HG03469 (cell line): ENCODE data around the gene RASSF7.

Experiments used
- ATAC-seq: cut with Tn5 transposase; IDR thresholded peaks from one replicate; pipeline ENCODE4 v1.9.1; 2021; ENCODE audit warnings: mild to moderate bottlenecking, moderate library complexity, moderate number of reproducible peaks; ENCODE audit not compliant: unreplicated experiment

RASSF7 gene

GRCh38 chr11:550746-551085, 10.1 kb upstream of the RASSF7 start:
- ATAC-seq = no peak

DNA sequence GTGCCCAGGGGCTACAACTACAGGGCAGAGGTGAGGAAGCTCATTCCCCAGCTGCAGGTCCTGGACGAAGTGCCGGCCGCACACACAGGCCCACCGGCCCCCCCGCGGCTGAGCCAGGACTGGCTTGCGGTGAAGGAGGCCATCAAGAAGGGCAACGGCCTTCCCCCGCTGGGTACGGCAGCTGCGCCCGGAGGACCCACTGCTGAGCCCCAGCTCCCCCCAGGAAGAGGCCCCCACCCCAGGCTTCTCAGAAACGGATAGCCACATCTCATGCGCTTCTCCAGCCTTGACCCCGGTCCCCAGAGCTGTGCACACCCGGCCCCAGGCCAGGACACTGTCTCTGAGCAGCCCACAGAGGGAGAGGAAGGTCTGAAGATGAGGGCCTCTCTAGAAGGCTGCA, 9.6 kb upstream of the RASSF7 start:
- ATAC-seq = no peak

GRCh38 chr11:551596-551995, 9.2 kb upstream of the RASSF7 start:
- ATAC-seq = no peak

- no peak for ATAC-seq
These were observed 7.4 kb upstream of the RASSF7 start for GRCh38 chr11:553083-553987.

GRCh38 chr11:553988-554340, 6.8 kb upstream of the RASSF7 start:
- no peak for ATAC-seq

DNA sequence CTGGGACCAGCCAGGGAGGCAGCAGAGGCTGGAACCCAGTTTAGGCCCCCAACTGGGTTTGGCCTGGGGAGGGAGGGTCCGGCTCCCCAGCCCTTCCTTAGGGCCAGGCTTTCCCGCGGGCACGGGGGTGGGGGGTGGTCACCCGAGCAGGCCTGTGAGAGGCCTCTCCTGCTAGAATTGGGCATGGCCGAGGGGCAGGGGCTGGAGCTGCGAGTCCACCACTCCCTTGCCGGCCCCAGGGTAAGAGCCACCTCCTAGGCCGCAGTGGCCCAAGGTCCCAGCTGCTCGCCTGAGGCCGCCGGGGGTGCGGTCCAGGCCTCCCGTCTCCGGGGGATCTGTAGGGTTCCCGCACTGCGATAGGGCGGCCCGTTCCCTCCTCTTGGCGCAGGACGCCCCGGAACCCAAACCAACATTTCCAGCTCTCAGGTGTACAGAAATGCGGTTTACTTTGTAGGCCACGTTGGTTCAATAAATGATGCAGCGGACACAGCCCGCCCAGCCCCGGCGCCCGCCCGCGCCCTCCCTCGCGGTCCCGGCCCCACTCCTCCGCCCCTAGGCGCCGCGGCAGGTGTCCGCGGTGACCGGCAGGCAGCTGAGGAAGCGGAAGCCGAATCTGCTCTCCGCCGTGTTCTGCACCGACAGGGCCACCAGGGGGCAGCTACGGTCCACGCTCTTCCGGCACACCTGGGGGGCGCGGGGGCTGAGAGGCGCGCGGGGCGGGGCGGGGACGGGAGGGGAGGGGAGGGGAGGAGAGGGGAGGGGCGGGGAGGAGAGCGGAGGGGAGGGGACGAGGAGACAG, 6.1 kb upstream of the RASSF7 start:
- no peak for ATAC-seq

GRCh38 chr11:555227-555779, 5.5 kb upstream of the RASSF7 start:
- no peak for ATAC-seq

DNA sequence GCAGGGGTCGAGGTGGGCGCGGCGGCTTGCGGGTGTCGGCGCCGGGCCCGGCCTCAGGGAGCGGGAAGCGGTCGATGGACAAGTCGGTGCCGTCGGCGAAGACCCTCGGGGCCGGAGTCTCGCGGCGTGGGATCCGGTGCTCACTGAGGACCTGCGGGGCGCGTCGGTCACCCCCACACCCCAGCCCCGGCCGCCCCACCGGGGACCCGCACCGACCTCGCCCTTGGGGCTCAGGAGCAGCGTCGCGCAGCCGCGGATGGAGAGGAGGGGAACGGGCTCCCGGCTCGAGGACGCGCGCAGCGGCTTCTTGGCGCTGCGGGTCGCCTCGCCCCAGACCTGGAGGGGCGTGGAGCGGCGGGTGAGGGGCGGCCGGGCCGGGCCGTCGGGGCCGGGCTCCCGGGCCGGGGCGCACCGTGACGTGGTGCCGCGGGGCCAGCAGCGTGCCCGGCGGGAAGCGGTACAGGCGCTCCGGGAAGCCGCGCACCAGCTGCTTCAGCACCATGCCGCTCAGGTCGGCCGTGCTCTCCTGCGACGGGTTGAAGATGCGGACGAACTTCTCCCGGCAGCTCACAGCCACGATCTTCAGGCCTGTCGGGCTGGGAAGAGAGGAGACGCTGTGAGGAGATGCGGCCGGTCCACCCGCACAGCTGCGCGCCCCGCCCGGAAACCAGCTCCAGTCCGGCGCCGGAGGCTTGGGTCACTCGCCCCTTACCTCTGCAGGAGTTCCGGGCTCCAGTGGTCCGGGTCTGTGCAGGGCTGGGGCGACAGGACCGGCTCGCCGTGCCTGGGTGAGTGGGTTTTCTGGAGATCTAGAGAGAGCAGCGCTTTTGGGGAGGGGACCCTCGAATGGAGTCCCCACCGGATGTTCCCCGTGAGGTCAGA, 4.7 kb upstream of the RASSF7 start:
- ATAC-seq = no peak

DNA sequence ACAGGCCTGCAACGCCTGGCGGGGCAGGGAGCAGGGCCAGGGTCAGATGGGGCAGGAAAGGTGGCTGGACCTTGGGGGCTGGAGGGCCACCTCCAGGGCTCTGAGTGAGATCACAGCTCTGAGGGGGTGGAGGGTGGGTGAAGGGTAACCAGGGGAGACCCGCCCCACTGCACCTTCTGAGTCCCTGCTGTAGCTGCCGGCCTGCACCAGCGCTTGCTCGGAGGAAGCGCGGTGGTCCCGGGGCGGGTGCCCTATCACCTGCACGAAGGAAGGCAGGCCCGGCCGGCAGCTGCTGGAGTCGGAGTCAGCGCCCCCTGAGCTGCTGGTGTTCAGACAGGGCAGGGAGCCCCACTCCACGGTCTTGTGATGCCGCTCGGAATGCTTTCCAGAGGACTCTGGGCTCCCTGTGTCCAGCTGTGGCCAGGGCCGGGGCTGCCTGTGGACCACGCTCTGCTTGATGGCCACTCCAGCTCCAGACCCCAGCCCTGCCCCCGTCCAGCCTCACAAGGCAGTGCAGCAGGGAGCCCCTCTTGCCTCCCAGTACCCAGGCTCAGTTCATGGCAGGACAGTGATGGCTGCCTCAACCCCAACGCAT, 4.0 kb upstream of the RASSF7 start:
- no peak for ATAC-seq

- ATAC-seq = no peak
These were observed 3.2 kb upstream of the RASSF7 start for GRCh38 chr11:557328-558132.

- ATAC-seq = no peak
These were observed 2.3 kb upstream of the RASSF7 start for GRCh38 chr11:558503-558902.

DNA sequence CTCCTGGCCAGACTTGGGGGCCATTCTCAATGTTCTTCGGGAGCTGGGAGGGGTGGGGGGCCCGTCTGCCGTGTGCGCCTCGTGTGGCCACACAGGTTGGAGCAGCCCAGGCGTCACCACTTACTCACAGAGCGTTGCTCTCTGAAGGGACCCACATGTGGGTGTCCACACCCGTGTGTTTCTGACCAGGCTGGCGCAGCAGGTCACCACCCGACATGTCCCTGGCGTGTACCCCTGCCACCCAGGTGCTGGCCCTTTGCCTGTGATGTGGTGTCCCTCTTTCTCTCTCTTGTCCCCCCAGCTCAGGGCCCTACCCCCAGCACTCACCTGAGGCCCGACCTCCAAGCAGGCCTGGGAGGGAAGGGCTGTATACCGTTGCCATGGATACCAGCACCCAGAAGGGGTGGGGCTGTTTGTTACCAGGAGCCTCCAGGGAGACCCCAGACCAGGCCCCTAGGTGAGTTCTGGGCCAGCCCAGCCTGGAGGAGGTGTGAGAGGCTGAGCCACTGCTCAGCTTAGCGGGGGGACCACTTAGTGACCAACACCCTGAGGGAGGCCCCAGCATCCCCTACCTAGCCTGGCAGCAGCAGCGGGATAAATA, 1.6 kb upstream of the RASSF7 start:
- ATAC-seq = no peak

DNA sequence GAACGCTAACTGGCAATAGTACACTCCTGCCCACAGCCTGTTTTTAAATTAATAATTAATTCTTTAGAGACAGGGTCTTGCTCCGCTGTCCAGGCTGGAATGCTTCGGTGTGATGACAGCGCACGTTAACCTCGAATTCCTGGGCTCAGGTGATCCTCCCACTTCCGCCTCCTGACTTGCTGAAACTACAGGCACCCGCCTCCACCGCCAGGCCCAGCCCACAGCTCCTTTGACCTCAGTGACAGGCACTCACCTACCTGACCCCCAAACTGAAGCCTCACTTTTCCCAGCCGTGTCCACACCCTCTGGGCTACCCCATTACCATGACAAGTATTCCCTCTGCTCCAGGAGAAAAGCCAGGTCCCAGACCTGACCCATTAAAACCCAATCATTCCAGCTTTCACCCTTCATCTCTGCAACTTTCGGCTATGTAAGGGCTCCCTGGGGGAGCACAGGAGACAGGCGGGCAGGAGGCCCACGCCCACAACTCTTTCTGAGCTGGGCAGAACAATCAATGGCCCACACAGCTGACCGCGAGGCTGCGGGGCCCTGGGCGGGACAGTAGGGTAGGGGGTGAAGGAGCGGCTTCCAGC, 962 bp upstream of the RASSF7 start:
- no peak for ATAC-seq

GRCh38 chr11:561148-562003, 606 bp downstream of the RASSF7 start:
- ATAC-seq = peak; percentile 18

DNA sequence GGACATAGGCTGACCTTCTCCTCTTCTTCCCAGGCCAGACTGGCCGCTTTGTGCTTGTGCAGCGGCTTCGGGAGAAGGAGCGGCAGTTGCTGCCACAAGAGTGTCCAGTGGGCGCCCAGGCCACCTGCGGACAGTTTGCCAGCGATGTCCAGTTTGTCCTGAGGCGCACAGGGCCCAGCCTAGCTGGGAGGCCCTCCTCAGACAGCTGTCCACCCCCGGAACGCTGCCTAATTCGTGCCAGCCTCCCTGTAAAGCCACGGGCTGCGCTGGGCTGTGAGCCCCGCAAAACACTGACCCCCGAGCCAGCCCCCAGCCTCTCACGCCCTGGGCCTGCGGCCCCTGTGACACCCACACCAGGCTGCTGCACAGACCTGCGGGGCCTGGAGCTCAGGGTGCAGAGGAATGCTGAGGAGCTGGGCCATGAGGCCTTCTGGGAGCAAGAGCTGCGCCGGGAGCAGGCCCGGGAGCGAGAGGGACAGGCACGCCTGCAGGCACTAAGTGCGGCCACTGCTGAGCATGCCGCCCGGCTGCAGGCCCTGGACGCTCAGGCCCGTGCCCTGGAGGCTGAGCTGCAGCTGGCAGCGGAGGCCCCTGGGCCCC, 1.4 kb downstream of the RASSF7 start:
- ATAC-seq = no peak

DNA sequence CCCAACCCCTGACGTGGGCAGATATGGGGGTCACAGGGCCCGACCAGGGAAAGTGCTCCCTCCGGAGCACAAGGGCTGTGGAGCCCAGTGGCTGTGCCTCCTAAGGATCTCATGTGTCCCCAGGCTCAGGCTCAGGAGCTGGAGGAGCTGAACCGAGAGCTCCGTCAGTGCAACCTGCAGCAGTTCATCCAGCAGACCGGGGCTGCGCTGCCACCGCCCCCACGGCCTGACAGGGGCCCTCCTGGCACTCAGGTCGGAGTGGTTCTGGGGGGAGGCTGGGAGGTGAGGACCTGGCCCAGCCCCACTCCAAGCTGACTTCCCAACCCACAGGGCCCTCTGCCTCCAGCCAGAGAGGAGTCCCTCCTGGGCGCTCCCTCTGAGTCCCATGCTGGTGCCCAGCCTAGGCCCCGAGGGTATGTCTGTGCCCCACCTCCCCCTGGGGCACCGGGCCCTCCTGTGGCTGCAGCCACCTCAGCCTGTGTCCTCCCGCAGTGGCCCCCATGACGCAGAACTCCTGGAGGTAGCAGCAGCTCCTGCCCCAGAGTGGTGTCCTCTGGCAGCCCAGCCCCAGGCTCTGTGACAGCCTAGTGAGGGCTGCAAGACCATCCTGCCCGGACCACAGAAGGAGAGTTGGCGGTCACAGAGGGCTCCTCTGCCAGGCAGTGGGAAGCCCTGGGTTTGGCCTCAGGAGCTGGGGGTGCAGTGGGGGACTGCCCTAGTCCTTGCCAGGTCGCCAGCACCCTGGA, 2.5 kb downstream of the RASSF7 start:
- ATAC-seq = no peak
